ENCODE measurements around the gene ADAMTS17.

- TF ChIP-seq CTCF (IDR thresholded peaks at IDR 0.05) (no peak), POLR2A (IDR thresholded peaks at IDR 0.05) (no peak)
Measured at GRCh38 chr15:100171411-100171810, 170.4 kb downstream of the ADAMTS17 start.

Measured in testis (tissue), 2 donors.